Astrocyte of the hippocampus (primary cell): Measurements from ENCODE around the gene RPS6KA2.

Experiments
- DNase-seq: peaks from one replicate; pipeline ENCODE4 v3.0.0; 2011; ENCODE audit warnings: low read depth, low spot score

Gene RPS6KA2

DNA sequence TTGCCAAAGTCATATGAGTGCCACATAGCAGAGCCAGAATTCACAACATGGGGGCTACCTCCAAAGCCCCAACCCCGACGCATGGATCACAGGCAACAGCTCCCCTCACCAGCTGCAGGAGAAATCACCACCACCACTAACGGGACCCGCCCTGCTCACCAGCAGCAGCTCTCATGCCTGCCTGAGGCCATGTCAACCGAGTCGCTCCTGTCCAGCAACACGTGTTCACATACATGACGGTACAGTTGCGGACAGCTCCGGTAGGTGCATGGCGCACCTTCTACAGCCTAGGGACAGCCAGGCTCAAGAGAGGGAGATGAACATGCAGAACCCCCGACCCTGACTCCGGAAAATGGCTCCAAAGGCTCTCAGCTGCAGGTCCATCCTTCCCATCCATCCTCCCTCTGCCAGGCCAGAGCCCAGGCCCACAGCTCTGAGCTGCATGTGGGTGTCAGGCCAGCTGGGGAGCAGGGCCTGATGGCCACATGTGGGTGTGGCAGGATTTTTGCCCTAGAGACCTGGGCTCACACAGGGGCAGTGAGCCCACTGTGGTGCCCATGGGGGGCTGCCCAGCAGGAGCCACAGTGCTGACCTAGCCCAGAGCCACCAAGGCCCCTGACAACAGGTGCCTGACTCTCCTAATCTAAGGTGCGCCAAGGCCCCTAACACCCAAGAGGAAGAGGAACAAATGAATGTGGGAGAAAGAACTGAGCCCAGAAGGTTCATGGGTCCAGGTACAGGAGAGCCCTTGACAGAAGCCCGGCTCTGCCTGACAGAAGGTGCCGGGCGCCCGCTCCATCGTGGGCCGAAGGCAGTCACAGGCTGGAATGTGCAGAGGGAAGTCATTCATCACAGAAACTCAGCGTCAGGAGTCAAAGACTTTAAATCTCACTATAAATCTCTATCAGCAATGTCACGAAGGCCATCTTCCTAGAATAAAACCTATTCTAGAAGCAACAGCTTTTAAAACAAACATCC lies 10.5 kb downstream of the RPS6KA2 start:
- DNase-seq: no peak

DNA sequence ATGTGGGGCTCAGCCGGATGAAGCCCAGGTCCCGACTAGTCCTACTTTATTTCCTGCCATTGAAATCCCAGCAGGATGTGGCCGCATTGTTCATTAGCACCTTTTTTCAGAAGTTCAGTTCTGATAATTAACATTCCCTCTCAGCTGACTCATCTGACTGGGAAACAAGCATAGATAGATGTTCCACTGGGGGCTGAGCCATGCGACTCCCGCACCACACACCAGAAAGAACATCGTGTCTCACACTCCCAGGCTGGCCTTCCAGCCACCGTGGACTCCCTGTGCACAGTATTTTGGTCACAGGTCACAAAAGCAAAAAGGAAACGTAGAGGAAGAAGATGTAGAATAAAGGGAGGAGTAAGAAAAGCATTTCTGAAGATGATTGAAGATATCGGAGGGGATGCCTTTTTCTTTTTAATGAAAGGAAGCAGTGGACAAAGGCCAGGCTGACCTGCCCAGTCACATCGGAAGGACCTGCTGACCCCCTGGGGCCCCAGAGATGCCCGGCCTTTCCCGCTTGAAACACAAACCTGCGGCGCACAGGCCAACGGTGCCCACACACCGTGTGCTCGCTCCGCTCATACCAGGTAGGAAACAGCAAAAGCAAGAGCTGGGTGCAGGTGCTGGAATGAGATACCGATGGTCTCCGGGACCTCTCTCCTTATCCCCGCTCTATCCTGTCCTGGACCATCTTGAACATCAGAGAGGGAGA lies 11.8 kb downstream of the RPS6KA2 start:
- DNase-seq: peak; percentile 87

DNA sequence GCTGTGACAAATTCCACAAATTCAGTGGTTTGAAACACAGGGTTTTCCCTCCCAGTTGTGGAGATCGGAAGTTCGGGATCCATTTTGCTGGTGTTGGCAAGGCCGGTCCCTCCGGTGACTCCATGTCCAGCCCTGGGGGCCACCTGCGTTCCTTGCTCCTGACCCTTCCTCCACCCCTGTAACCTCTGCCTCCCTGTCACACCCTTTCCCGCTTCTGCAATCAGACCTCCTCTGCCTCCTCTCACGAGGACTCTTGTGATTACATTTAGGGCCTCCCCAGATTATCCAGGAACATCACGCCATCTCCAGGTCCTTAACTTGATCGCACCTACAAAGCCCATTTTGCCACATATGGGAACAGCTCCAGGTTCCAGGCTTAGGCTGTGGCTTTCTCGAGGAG lies 12.5 kb downstream of the RPS6KA2 start:
- DNase-seq: no peak

DNA sequence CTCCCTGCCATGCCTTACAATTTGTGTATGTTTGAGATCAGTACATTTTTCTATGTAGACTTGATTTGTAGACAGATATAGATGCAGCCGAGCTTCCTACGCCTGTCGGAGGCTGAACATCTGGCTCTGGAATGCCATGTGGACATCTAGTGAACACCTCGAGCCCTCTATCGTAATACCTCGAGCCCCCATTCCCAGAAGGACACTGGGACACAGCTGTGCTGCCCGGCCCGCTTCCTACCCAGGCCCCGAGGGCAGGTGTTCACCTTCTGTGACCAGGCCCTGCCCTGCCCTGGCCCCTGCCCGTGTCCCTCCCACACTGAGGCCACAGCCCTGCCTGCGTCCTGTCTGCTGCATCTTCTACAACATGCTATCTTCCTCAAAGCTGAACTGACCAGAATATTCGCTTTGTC lies 12.9 kb downstream of the RPS6KA2 start:
- no peak for DNase-seq

DNA sequence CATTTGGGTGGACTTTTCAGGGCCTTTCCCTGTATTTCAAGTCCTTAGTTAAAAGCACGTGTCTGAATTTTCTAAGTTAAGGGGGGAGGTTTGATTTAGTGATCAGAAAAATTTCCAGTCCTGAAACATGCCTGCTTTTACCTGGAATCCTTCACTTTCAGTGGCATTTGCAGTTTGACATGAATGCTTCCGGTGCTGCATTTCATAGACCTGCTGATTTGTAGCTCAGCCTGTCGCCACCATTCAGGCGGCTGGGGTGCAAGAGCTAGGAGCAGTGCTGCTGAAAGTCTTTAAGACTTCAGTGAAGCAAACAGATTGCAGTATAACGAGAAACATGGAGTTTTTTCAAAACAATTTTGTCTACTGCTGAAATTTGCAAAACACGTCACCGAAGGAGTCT lies 14.0 kb downstream of the RPS6KA2 start:
- DNase-seq: no peak

DNA sequence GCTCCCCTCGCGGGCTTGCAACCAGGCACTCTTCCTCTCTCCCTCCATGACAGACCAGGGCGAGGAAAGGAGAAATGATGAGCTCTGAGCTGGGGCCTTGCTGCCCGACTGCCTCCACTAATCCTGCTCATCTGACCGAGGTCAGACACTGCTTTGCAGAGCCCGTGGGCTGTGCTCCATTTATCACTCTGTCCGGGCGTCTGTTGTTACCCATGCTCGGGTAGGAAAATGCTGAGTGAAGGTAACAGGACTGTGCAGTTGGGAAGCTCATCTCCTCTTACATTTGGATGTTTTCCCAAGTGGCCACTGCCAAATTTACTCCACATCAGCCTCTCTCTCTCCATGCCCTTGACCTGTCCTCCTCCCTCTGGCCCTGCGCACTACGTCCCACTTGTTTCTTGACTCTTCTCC lies 14.6 kb downstream of the RPS6KA2 start:
- DNase-seq: no peak

DNA sequence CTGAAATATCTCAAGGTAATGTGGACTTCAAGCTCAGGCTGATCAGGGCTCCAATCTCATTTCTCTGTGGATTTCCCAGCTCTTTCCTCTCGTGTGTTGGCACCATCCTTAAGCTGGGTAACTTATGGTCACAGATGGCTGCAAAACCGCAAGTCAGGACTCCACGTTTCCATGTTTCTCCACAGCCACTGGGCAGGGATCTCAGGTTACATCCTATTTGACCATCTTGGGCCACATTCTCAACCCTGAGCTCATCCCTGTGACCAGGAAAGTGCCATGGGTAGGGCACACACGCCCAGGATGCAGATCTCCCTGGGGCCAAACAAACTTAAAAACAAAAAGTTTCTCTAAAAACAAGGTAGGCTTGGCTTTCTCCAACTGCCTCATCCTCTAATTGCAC lies 15.4 kb downstream of the RPS6KA2 start:
- DNase-seq: no peak

DNA sequence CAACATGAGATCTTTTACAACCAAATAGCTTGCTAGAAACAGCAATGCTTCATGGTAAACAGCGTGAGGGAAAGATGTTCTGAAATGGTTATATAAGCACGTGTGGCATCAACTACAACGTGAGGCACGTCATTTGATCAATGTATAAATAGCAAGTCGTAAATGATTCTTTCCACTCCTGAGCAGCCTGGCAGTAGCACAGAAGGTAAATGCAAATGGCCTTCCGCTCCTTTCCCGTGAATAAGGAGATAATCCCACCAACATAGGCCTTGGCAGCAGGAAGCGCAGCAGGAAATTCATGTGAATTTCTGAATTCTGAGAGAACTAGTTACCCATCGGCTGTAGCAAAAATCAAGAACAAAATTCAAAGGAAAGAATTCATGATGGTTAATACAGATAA lies 17.0 kb downstream of the RPS6KA2 start:
- DNase-seq: no peak

DNA sequence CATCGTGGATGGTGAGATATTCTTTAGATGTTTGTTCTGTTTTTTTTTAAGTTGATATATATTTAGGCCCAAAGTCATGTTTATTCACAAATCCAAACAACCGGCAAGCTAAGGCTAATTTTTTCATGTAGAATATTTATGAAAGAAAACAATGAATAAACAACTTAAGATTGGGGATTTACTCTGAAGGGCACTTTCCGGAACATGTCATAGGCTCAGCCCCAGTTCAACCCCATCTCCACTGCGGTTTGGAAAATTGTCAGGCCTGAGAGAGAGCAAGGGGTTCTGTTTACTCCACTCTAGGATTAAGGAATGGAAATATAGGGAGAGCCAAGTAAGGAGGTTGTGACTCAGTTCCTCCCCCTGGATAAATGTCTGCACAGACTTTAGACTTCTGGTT lies 18.3 kb downstream of the RPS6KA2 start:
- DNase-seq: no peak

DNA sequence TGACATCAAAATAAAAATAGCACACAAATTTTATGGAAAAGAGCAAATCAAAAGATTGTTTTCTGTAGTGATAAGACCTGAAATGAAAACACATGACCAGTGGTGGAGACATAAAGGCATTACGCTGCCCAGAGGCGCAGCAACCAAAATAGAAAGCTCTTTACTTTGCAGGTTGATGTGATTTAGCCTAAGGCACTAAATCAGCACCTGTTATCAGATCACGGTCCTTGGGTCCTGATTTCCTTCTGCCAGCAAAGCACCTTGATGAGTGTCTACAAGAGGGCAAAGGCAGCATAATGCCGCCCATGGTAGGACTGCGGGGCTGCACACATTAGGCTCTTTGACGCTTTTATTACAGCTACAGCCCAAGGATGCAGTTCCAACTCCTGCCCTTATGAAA lies 21.3 kb downstream of the RPS6KA2 start:
- DNase-seq: no peak

DNA sequence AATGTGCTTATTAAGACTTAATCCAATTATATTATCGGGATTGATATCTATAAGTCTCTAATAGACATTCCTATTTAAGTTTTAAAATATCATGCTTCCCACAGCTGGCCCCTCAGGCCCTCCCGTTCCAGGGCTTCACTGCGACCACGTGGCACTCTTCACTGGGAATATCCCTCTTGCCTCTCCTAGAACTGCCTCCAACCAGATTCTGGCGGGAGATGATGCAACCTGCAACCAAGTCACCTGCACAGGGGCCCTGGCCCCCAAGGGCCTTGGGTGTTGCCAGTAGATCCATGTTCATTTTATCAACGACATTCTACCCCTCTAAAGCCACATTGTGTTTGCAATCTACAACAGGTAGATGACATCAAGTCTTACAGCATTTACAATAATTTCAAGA lies 22.1 kb downstream of the RPS6KA2 start:
- no peak for DNase-seq

DNA sequence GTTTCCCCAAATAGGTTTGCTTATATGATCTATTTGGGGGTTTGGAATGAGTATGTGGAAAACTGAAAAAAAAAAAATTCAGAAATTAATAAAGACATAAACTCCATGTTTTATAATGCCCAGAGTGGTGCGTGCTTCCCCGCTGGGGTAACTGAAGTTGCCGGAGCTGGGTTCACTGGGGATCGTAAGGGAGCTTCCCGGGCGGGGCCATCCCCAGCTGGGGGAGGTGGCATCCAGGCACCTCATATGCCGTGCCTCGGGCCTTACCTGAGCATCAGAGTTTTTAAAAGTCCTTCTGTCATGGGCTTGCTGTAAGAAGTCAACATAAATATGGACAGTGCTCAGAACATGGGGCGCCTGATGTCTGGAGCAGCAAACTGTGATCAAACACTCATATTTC lies 22.7 kb downstream of the RPS6KA2 start:
- DNase-seq: no peak

DNA sequence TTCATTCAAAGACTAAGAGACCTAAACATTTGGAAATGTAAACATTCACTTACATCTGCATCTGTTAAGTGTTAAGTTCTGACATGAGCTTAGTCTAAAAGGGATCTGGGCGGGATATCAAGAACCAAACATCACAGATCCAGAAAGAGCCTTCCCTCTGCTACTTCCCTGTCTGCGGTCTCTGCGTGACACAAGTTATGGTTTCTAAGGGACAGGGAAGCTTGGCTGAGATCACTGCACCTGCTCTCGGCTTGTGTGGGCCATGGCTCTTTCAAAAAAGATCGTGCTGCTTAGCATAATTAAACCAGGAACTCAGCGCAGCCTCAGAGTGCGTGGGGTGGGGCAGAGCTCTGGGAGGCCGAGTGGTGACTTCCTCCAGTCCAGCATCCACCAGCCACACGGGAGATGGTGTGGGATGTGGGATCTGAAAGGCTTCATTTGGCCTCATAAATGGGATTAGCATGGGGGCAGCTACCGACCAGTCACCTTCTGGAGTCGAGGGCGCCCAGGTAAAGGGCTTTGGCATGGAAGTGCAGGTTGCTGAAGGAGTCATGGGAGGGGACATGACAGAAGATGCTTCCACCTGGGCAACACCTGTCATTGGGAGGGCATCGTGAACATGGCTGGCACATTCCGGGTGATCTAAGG lies 23.9 kb downstream of the RPS6KA2 start:
- DNase-seq: no peak

DNA sequence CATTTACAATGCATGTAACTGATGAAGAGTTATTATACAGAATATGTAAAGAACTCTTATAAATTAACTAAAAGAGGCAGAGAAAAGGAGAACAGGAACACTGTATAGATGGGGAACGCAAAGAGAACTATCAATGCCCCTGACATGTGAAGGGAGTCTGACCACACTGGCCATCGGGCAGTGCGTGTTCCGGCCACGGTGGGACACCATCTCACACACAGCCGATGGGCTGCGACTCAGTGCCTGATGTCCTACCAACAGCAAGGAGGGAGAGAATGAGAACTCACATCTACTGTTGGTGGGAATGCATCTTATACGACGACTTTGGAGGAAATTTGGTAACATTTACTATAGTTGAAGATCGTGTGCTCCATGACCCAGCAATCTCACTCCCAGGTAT lies 25.1 kb downstream of the RPS6KA2 start:
- DNase-seq: no peak

DNA sequence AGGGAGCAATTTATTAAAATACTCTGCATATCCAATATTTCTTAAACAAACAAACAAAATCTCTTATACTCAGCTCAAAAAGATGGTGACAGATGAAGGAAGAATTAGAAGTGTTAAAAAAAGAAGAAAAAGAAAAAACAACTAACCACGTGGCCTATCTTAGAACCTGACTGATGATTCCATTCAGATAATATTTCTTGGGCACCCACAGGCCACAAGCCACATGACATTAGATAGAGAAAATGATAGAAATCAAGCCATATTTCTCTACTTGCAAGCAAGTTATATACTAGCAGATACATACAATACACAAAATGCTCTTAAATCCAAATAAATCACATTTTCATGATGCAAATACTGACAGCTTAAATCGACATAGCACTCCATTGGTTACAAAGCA lies 26.1 kb downstream of the RPS6KA2 start:
- DNase-seq: no peak

DNA sequence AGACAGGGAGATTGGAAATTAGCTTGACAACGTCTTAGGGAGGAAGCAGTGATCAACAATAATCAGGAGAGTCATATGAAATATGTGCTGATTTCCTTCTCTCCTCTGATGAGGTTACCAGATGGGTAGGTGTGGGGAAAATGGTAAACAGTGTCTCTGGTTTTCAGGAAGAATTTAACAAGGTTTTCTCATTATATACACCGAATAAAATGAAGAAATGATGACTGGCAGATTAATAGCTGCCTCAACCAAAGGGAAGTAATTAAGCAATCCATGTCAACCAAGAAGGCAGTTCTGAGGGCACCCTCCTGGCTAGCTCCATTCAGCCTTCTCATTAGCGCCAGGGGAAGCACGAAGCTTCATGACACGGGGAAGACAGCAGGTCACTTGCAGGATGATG lies 27.8 kb downstream of the RPS6KA2 start:
- no peak for DNase-seq

DNA sequence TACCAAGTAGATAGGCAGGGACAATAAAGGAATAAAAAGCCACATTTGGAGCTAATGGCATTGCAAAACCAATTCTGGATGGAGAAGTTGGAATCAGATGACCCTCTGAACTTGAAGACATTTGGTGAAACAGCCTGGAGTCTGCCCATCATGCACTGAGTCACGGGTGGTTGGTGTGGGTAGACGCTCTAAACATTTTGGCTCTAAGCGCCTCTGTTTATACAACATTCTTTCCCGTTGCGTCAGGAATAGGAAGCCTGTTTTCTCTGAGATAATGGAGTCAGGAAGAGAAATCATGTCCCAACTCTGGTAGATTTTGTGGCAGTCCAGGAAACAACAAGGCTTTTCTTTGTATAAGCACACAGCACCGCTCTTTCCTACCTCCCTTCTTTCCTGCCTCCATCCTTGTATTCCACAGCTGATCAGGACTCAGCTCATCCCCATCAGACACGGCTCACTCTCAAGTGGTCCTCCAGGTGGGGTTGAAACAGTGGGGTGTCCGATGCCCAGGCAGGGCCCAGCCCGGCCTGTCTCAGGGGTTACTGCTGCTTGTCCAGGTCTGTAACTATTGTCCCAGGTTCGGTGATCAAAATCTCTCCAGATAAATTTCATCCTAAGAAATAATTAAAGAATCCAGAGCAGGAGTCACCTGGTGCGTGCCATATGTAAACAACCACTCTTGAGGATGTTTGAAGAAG lies 28.5 kb downstream of the RPS6KA2 start:
- DNase-seq: peak; percentile 94

DNA sequence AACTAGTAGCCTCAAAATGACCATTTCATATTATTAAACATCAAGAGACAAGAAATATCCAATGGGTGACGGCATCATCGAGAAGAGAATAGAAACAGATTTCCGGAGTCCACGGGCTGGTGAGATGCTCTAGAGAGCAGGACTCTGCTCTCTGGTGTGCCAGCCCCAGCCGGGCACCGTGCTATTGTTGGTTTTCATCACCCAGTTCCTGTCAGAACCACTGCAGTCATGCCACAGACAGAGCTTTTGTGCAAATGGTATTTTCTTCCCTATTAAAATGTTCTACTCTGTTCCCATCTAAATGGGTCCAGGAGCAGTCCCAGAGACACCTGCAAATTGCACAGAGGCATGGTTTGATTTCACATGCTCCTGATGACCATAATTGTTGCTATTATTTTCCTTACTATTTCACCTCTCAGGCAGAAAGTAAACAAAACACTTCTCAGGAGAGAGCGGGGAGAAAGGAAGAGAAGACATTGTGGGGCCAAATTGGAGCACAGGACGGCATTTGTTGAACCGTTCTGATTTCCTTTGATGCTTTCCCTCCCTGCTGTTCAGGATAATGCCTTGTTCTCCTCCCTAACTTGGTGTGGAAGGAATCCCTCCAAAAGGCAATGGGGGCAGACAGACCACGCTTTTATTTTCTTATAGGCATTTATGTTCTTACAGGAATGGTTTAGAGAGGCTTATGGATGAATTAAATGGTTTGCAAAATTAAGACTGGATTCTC lies 29.2 kb downstream of the RPS6KA2 start:
- DNase-seq: no peak

DNA sequence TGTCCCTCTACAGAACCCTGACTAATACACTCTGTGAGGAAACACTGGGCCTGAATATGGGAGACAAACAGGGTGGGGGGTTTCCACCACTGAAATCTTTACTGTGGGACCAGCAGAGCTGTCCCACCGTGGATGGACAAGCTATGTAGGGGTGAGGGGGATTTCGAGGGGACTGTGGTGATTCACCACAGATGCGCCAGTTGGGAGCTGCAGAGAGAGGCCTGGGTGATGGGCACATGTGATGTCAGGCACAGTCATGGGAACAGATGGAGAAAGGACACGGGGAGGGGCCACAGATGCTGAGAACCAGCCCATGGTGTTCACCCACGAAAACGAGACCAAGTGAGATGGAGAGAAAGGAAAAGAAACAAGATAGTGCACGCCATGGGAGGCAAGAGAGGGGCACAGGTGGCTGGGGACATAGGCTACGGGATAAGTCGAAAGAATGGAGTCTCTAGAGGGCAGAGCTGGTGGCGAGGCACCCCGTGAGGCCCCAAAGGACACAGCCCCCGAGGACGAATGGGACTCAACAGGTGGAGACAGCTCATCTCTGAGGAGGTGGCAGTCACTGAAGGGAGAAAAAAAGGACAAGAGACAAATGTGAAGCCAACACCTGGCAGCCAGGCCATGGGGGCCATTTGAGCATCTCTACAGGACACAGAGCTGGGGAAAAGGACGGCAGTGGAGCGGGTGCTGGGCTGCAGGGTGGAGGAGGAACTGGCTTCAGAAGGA lies 30.1 kb downstream of the RPS6KA2 start:
- no peak for DNase-seq

DNA sequence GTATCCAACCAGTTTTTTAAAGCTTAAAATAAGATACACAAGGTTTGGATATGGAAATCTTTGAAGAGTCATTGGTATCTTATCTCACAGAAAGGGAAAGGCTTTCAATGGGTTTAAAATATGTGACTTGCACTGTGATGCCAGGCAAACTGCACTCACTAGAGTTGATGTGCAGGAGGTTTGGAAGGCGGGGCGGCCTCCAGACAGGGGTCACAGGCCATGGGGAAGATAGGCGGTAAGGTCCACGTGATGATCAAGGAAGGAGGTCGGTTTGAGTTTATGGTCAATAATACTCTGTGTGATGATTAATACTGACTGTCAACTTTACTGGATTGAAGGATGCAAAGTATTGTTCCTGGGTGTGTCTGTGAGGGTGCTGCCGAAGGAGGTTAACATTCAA lies 31.1 kb downstream of the RPS6KA2 start:
- DNase-seq: no peak
